D721Med (cell line): ENCODE measurements around the gene NCMAP.

Source experiments
- DNase-seq: peaks from one replicate; pipeline ENCODE4 v3.0.0; 2011; ENCODE audit warnings: low spot score; ENCODE audit not compliant: insufficient read length
- FAIRE-seq: peaks from 2 replicates; lab custom pipeline; 2011; peaks lifted over from hg19 to GRCh38; lab: Jason Lieb, UNC
- TF ChIP-seq, protein P1 (sequence below): IDR thresholded peaks from 2 replicates; pipeline ENCODE4 v1.5.1; 2012; ENCODE audit warnings: mild to moderate bottlenecking, control low read depth; ENCODE audit not compliant: insufficient read depth; ENCODE audit errors: missing control alignments

Gene NCMAP

DNA sequence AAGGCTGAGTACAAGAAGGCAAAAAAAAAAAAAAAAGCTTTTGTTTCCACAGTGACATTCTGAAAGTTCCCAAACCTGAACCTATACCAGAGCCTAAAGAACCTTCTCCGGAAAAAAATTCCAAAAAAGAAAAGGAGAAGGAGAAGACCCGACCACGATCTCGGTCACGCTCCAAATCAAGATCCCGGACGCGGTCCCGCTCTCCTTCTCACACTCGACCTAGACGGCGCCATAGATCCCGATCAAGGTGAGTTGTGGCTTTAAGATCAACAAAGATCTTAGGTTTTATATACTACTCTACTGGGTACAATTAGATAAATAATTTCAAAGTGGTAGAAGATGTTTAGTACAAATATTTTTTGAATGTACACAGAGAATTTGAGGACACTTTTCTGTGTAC lies 96.5 kb downstream of the NCMAP start:
- TF ChIP-seq, protein P1, sequence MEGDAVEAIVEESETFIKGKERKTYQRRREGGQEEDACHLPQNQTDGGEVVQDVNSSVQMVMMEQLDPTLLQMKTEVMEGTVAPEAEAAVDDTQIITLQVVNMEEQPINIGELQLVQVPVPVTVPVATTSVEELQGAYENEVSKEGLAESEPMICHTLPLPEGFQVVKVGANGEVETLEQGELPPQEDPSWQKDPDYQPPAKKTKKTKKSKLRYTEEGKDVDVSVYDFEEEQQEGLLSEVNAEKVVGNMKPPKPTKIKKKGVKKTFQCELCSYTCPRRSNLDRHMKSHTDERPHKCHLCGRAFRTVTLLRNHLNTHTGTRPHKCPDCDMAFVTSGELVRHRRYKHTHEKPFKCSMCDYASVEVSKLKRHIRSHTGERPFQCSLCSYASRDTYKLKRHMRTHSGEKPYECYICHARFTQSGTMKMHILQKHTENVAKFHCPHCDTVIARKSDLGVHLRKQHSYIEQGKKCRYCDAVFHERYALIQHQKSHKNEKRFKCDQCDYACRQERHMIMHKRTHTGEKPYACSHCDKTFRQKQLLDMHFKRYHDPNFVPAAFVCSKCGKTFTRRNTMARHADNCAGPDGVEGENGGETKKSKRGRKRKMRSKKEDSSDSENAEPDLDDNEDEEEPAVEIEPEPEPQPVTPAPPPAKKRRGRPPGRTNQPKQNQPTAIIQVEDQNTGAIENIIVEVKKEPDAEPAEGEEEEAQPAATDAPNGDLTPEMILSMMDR: no peak
- no peak for DNase-seq
- FAIRE-seq: no peak

DNA sequence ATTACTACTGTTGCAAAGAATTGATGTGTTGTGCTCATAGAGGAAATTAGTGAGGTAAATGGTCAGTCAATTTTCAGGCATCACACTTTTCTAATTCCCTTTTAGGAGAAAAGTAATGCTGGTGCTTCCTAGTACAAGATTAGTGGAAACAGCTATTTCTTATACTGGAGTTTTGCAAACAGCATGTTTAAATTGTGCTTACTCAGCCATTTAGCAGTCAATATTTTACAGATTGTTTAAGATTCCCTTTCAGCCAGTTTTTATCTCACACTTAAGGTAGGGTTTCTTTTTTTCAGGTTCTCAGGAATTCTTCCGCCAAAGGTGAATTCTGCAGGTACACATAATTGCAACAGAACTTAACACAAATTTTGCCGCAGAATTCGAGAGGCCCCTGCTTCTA lies 98.1 kb downstream of the NCMAP start:
- TF ChIP-seq, protein P1: no peak
- FAIRE-seq: no peak

DNA sequence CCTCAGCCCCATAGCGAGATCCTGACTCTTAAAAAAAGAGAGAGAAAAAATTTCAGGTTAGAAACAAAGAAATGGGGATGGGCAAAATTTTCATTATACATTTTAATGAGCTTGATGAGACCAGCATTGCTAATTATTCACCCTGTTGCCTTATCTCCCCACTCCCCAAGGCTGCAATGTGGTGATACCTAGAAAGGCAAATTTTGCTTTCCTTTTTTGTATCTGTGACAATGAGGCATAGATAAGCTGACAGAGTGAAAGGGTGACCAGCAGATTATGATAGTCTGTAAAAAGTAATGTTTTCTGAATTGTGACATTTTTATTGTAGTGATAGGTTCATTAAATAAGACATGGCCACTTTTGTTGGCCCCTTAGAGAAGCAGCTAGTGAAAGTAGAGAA lies 100.2 kb downstream of the NCMAP start:
- FAIRE-seq: no peak
- TF ChIP-seq, protein P1: no peak
- no peak for DNase-seq

More for the DNA sequence above, 98.1 kb downstream of the NCMAP start:
- DNase-seq: no peak

DNA sequence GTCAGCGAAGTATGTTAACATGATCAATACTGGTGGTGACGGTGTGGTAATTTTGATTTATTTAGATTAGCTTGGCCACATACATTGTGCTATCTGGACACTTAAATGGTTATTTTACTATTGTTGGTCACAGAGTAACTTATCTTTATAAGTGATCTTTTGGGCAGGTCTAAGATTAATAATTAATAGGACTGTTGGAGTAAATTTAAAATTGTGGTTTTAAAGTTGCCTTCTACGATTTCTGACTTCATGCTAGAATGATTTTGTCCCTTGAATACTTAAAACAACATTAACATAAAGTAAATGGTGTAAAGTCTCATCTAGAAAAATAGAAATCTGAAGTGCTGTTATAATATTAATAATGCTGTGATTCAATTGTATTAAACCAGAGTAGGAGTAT lies 101.9 kb downstream of the NCMAP start:
- TF ChIP-seq, protein P1: no peak
- no peak for FAIRE-seq
- DNase-seq: no peak
